Hepatocyte (in vitro differentiated cells): Measurements from ENCODE around the gene ILRUN. TPM values are rescaled to one million over a fixed set of nuclear protein-coding genes. Genes with fewer than 3 reads are reported as not detected.

ENCODE experiments used
- DNase-seq: peaks from one replicate; pipeline ENCODE4 v3.0.0-alpha.2; 2016; ENCODE audit warnings: low spot score
- H2AFZ ChIP-seq: fragments of 200-600 bp; sonication (generic); 2 replicates; pipeline ENCODE4 v1.6.0; 2016; ENCODE audit warnings: antibody characterized with exemption, mild to moderate bottlenecking
- H3K27ac ChIP-seq: fragments of 200-600 bp; sonication (generic); 2 replicates; pipeline ENCODE4 v1.5.1; 2016; ENCODE audit warnings: mild to moderate bottlenecking
- H3K27me3 ChIP-seq: fragments of 200-600 bp; sonication (generic); 2 replicates; pipeline ENCODE4 v1.6.1; 2016
- H3K36me3 ChIP-seq: fragments of 200-600 bp; sonication (generic); replicated peaks from 2 replicates; pipeline ENCODE4 v1.5.1; 2016; ENCODE audit warnings: low read depth; ENCODE audit not compliant: insufficient read depth
- H3K4me1 ChIP-seq: fragments of 200-600 bp; sonication (generic); 2 replicates; pipeline ENCODE4 v1.5.1; 2016; ENCODE audit warnings: mild to moderate bottlenecking, moderate library complexity; ENCODE audit not compliant: insufficient read depth
- H3K4me2 ChIP-seq: fragments of 200-600 bp; sonication (generic); 2 replicates; pipeline ENCODE4 v1.6.0; 2016
- H3K4me3 ChIP-seq: fragments of 200-600 bp; sonication (generic); 2 replicates; pipeline ENCODE4 v1.5.1; 2016; ENCODE audit warnings: mild to moderate bottlenecking
- H3K79me2 ChIP-seq: fragments of 200-600 bp; sonication (generic); 2 replicates; pipeline ENCODE4 v1.6.0; 2017; ENCODE audit warnings: mild to moderate bottlenecking
- H3K9me2 ChIP-seq: fragments of 200-600 bp; sonication (generic); replicated peaks from 2 replicates; pipeline ENCODE4 v1.6.0; 2017; ENCODE audit warnings: mild to moderate bottlenecking; ENCODE audit not compliant: insufficient read depth
- H3K9me3 ChIP-seq: fragments of 200-600 bp; sonication (generic); 2 replicates; pipeline ENCODE4 v1.5.1; 2016; ENCODE audit warnings: low read depth, mild to moderate bottlenecking
- H4K20me1 ChIP-seq: fragments of 200-600 bp; sonication (generic); 2 replicates; pipeline ENCODE4 v1.6.0; 2016; ENCODE audit warnings: mild to moderate bottlenecking; ENCODE audit not compliant: insufficient read depth, poor library complexity, severe bottlenecking
- EZH2 ChIP-seq: fragments of 200-600 bp; sonication (generic); IDR thresholded peaks from 2 replicates; pipeline ENCODE4 v1.6.1; 2016; ENCODE audit warnings: antibody characterized with exemption, mild to moderate bottlenecking, borderline replicate concordance
- EZH2phosphoT487 ChIP-seq: fragments of 200-600 bp; sonication (generic); IDR thresholded peaks from one replicate; pipeline ENCODE4 v1.6.1; 2018; ENCODE audit warnings: antibody characterized with exemption, mild to moderate bottlenecking, low read depth, moderate library complexity; ENCODE audit not compliant: unreplicated experiment, severe bottlenecking
- WGBS: methylation state at CpG from one replicate; pipeline ENCODE4 v1.1.6; 2016; ENCODE audit warnings: low lambda C conversion rate; ENCODE audit errors: missing lambda C conversion rate; 5-methylcytosine and 5-hydroxymethylcytosine counted together
- polyA plus RNA-seq: library from polyadenylated mRNA; unstranded; fragments of >200 nt; fragmentation: Nextera tagmentation; extraction: Ambion mirVana; gene quantifications from 2 replicates; pipeline ENCODE4 v1.2.1, GENCODE V29; 2016
- total RNA-seq: library from RNA; depleted of rRNA; stranded (reverse); fragments of >200 nt; gene quantifications from 2 replicates; pipeline ENCODE4 v1.2.3, GENCODE V29; 2014
- TF ChIP-seq, protein P1 (sequence below): fragments of 200-600 bp; sonication (generic); IDR thresholded peaks from 2 replicates; pipeline ENCODE4 v1.5.1; 2016; ENCODE audit warnings: antibody characterized with exemption, mild to moderate bottlenecking; ENCODE audit not compliant: poor library complexity

The ILRUN gene
- total and polyA plus RNA-seq, 2 experiments from 2014 or later = 12.7 to 61.3 TPM

- Histone ChIP-seq H3K36me3 (no peaks in the 10 kb centered on the region), H3K9me2 (no peaks in the 10 kb centered on the region), H4K20me1 (peaks cover 45% of the 10 kb centered on the region), H3K79me2 (peaks cover 51% of the 10 kb centered on the region), H2AFZ (peak overlapping the region; percentile 54), H3K27ac (peak overlapping the region; percentile 94), H3K4me1 (peaks cover 9% of the 10 kb centered on the region), H3K27me3 (no peaks in the 10 kb centered on the region), H3K4me2 (peak overlapping the region; percentile 82), H3K4me3 (peak overlapping the region; percentile 82), H3K9me3 (no peaks in the 10 kb centered on the region)
- DNase-seq = peak; percentile 66
- WGBS = 2% methylated on average over 29 of the region's 41 CpGs
- TF ChIP-seq EZH2phosphoT487 = no peak
- TF ChIP-seq, protein P1, sequence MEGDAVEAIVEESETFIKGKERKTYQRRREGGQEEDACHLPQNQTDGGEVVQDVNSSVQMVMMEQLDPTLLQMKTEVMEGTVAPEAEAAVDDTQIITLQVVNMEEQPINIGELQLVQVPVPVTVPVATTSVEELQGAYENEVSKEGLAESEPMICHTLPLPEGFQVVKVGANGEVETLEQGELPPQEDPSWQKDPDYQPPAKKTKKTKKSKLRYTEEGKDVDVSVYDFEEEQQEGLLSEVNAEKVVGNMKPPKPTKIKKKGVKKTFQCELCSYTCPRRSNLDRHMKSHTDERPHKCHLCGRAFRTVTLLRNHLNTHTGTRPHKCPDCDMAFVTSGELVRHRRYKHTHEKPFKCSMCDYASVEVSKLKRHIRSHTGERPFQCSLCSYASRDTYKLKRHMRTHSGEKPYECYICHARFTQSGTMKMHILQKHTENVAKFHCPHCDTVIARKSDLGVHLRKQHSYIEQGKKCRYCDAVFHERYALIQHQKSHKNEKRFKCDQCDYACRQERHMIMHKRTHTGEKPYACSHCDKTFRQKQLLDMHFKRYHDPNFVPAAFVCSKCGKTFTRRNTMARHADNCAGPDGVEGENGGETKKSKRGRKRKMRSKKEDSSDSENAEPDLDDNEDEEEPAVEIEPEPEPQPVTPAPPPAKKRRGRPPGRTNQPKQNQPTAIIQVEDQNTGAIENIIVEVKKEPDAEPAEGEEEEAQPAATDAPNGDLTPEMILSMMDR = no peak
- TF ChIP-seq EZH2 = no peak
These were observed 303 bp downstream of the ILRUN start for GRCh38 chr6:34696189-34696738.

DNA sequence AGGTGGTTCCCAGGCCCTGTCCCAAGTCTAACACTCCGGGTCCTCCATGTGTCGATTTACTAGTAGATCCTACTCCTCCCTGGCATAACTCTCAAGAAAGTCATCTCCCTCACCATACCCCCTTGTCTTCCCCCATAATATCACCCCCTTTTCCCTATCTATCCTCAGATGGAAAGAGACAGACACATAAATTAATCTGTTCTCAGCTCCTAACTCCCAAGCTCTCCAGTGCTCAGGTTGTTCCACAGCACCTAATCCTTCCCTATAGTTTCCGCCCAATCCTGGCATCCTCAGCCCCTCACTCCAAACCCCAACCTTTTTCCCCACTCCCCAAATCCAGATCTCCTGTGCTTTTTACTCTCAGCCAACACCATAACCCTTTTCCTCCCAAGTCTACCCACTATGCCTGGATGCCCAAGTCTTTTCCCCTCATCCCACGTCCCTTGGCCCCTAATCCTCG is 808 bp downstream of the ILRUN start:
- peak overlapping the region; percentile 94 for H3K27ac ChIP-seq
- H2AFZ ChIP-seq = peak overlapping the region; percentile 54
- no peak for DNase-seq
- H3K36me3 ChIP-seq = no peaks in the 10 kb centered on the region
- no peaks in the 10 kb centered on the region for H3K27me3 ChIP-seq
- H3K9me3 ChIP-seq = no peaks in the 10 kb centered on the region
- peaks cover 56% of the 10 kb centered on the region for H3K79me2 ChIP-seq
- peak overlapping the region; percentile 82 for H3K4me2 ChIP-seq
- peaks cover 51% of the 10 kb centered on the region for H4K20me1 ChIP-seq
- WGBS = 33% methylated on average over 4 of the region's 5 CpGs
- H3K4me3 ChIP-seq = peak overlapping the region; percentile 82
- no peaks in the 10 kb centered on the region for H3K9me2 ChIP-seq
- TF ChIP-seq, protein P1 = no peak
- no peak for TF ChIP-seq EZH2
- no peak for TF ChIP-seq EZH2phosphoT487
- H3K4me1 ChIP-seq = peaks cover 9% of the 10 kb centered on the region

DNA sequence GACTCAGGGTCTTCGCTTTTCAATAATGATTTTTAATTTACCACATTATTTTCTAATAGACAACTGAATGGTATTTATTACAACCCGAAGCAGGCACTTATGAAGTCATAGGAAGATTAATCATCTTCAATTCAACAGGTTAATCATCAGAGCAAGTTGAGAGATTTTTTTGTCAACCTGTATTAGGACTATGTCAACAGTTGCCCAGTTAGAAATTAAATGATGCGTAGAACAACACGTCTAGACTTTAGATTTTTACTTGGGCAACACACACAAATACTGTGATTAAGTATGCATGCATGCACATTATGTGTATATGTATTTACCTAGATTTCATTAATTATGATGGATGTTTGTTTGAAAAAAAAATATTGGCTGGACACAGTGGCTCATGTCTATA is 4.3 kb downstream of the ILRUN start:
- Histone ChIP-seq H3K27ac (no peak overlapping the region), H3K27me3 (no peaks in the 10 kb centered on the region), H3K9me2 (no peaks in the 10 kb centered on the region), H3K4me1 (peaks cover 9% of the 10 kb centered on the region), H3K36me3 (no peaks in the 10 kb centered on the region), H3K4me3 (no peak overlapping the region), H3K9me3 (no peaks in the 10 kb centered on the region), H4K20me1 (peaks cover 69% of the 10 kb centered on the region), H2AFZ (no peak overlapping the region), H3K4me2 (no peak overlapping the region), H3K79me2 (peaks cover 91% of the 10 kb centered on the region)
- DNase-seq = no peak
- WGBS = 94% methylated on average over 4 of the region's 4 CpGs
- TF ChIP-seq, protein P1 = no peak
- TF ChIP-seq EZH2phosphoT487 (no peak), EZH2 (no peak)
